HG03097 (cell line): ENCODE results near the gene PSMB7.

ENCODE experiments used
- ATAC-seq: cut with Tn5 transposase; IDR thresholded peaks from one replicate; pipeline ENCODE4 v1.9.1; 2021; ENCODE audit not compliant: unreplicated experiment, low FRiP score

Gene PSMB7

GRCh38 chr9:124414612-124415011 is 630 bp downstream of the PSMB7 start:
- no peak for ATAC-seq

GRCh38 chr9:124412228-124412575 is 3.0 kb downstream of the PSMB7 start:
- no peak for ATAC-seq

- ATAC-seq = no peak
Measured at GRCh38 chr9:124411514-124412227, 3.6 kb downstream of the PSMB7 start.

GRCh38 chr9:124410321-124410913 is 4.8 kb downstream of the PSMB7 start:
- ATAC-seq = no peak

GRCh38 chr9:124409410-124409809 is 5.8 kb downstream of the PSMB7 start:
- ATAC-seq = no peak

GRCh38 chr9:124403246-124403645 is 12.0 kb downstream of the PSMB7 start:
- no peak for ATAC-seq

- ATAC-seq = no peak
Measured at GRCh38 chr9:124399968-124400940, 15.0 kb downstream of the PSMB7 start.

GRCh38 chr9:124399323-124399967 is 15.8 kb downstream of the PSMB7 start:
- ATAC-seq = no peak

- ATAC-seq = no peak
Measured at GRCh38 chr9:124398191-124398935, 16.9 kb downstream of the PSMB7 start.

- ATAC-seq = no peak
Measured at GRCh38 chr9:124395826-124396225, 19.4 kb downstream of the PSMB7 start.

GRCh38 chr9:124394596-124394995 is 20.6 kb downstream of the PSMB7 start:
- ATAC-seq = no peak

- ATAC-seq = no peak
Measured at GRCh38 chr9:124394167-124394566, 21.1 kb downstream of the PSMB7 start.

- no peak for ATAC-seq
Measured at GRCh38 chr9:124392871-124393460, 22.3 kb downstream of the PSMB7 start.

GRCh38 chr9:124392254-124392870 is 22.9 kb downstream of the PSMB7 start:
- no peak for ATAC-seq

- no peak for ATAC-seq
Measured at GRCh38 chr9:124390794-124391658, 24.2 kb downstream of the PSMB7 start.

GRCh38 chr9:124389146-124389939 is 25.9 kb downstream of the PSMB7 start:
- no peak for ATAC-seq

- ATAC-seq = no peak
Measured at GRCh38 chr9:124388275-124389048, 26.8 kb downstream of the PSMB7 start.
